Ishikawa (cell line): ENCODE measurements around the gene PYGO1.
A peak's percentile ranks its signal among the peaks of the same experiment; 100 is the strongest.

Experiments used
- CEBPB ChIP-seq: IDR thresholded peaks from 2 replicates; pipeline ENCODE4 v1.6.1; 2012
- CREB1 ChIP-seq: IDR thresholded peaks from 2 replicates; pipeline ENCODE4 v1.6.1; 2012; ENCODE audit warnings: low read depth
- EGR1 ChIP-seq: IDR thresholded peaks from 2 replicates; pipeline ENCODE4 v1.6.1; 2012
- EP300 ChIP-seq: IDR thresholded peaks from 2 replicates; pipeline ENCODE4 v1.6.1; 2012; ENCODE audit warnings: borderline replicate concordance
- FOXM1 ChIP-seq: IDR thresholded peaks from 2 replicates; pipeline ENCODE4 v1.6.1; 2012; ENCODE audit warnings: low read depth, borderline replicate concordance
- NFIC ChIP-seq: IDR thresholded peaks from 2 replicates; pipeline ENCODE4 v1.6.1; 2012
- TAF1 ChIP-seq: IDR thresholded peaks from 2 replicates; pipeline ENCODE4 v1.6.1; 2012; ENCODE audit warnings: low read depth, mild to moderate bottlenecking
- TCF12 ChIP-seq: IDR thresholded peaks from 2 replicates; pipeline ENCODE4 v1.6.1; 2012; ENCODE audit warnings: low read depth
- TEAD4 ChIP-seq: IDR thresholded peaks from 2 replicates; pipeline ENCODE4 v1.6.1; 2012
- YY1 ChIP-seq: IDR thresholded peaks from 2 replicates; pipeline ENCODE4 v1.6.1; 2012; ENCODE audit warnings: low read depth
- ZBTB7A ChIP-seq: IDR thresholded peaks from 2 replicates; pipeline ENCODE4 v1.6.1; 2012; ENCODE audit warnings: low read depth
- TF ChIP-seq, protein P1 (sequence below): IDR thresholded peaks from 2 replicates; pipeline ENCODE4 v1.6.1; 2012
- TF ChIP-seq, protein P2 (sequence below): IDR thresholded peaks from 2 replicates; pipeline ENCODE4 v1.6.1; 2012
- TF ChIP-seq, protein P3 (sequence below): IDR thresholded peaks from 2 replicates; pipeline ENCODE4 v1.6.1; 2012; ENCODE audit warnings: low read depth, mild to moderate bottlenecking

PYGO1 gene

DNA sequence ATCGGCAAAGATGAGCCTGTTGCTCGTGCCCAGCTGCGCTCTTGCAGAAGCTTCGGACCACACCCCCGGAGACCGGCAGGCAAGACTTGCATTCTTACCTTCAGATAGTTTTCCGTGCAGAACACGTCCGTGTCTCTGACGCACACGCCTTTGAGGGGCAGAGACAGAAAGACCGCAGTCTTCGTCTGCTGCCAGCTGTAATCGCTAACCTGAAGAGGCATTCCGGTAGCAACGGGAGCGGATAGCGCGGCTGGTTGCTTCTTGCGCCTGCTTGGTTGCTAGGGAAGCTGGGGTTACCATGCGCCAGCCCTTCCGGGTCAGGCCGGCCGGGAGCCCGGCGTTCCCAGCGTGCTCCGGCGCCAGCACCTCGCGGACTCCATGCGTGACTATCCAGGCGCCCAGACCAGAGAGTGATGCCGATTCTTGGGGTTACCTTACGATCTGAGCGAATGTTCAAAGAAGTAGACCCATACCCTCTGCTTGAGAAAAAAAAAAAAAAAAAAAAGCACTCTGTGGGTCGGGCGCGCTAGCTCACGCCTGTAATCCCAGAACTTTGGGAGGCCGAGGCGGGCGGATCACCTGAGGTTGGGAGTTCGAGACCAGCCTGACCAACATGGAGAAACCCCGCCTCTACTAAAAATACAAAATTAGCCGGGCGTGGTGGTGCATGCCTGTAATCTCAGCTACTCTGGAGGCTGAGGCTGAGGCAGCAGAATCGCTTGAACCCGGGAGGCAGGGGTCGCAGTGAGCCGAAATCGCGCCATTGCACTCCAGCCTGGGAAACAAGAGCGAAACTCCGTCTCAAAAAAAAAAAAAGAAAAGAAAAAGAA, 89.8 kb downstream of the PYGO1 start:
- TF ChIP-seq, protein P1, sequence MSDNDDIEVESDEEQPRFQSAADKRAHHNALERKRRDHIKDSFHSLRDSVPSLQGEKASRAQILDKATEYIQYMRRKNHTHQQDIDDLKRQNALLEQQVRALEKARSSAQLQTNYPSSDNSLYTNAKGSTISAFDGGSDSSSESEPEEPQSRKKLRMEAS: peak; percentile 91
- TF ChIP-seq YY1 (peak; percentile 70), EGR1 (peak; percentile 15; the same call in 1 of the 2 replicates), TAF1 (peak; percentile 57; the same call in 1 of the 2 replicates), TEAD4 (peak; percentile 44), TCF12 (0 out of 2 replicates have a peak, but pooled peaks have one; percentile 24)

DNA sequence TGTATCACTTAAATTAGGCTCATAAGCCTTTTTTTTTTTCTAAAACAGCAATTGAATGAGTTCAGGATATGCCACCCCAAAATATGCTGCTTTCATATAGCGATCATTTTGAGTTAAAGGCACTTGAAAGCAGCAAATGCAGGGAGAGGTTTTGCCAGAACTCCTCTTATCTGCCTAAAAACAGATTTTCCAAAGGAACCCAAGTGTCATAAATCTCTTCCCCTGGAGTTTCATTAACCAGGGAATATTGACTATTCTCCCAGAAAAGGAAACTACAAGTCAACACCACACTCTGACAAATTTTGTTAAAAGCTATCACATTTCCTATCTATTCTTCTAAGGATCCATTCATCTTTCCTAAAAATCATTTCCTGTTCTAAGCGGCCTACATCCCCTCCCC, 91.4 kb downstream of the PYGO1 start:
- TF ChIP-seq ZBTB7A (no peak), FOXM1 (no peak)
- TF ChIP-seq, protein P2, sequence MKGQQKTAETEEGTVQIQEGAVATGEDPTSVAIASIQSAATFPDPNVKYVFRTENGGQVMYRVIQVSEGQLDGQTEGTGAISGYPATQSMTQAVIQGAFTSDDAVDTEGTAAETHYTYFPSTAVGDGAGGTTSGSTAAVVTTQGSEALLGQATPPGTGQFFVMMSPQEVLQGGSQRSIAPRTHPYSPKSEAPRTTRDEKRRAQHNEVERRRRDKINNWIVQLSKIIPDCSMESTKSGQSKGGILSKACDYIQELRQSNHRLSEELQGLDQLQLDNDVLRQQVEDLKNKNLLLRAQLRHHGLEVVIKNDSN: no peak

DNA sequence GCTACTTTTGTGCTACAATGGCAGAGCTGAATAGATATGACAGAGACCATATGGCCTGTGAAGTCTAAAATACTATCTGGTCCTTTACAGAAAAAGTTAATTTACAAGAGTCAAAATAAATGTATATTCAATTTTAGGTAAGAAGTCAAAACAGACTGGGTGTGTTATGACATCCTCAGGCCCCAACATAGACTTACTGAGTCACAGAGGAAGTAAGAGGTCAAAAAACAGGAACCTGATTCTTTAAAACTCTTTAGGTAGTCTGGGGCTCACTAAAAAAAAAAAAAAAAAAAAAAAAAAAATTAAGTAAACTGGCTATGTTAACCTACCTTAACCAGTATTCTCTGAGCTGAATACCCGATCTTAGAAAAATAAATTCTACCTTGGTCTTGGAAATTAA, 93.2 kb downstream of the PYGO1 start:
- TF ChIP-seq EP300 (no peak), FOXM1 (no peak), NFIC (no peak), YY1 (no peak), ZBTB7A (no peak), EGR1 (no peak), TEAD4 (no peak), CREB1 (no peak), CEBPB (no peak)
- TF ChIP-seq, protein P1: no peak
- TF ChIP-seq, protein P3, sequence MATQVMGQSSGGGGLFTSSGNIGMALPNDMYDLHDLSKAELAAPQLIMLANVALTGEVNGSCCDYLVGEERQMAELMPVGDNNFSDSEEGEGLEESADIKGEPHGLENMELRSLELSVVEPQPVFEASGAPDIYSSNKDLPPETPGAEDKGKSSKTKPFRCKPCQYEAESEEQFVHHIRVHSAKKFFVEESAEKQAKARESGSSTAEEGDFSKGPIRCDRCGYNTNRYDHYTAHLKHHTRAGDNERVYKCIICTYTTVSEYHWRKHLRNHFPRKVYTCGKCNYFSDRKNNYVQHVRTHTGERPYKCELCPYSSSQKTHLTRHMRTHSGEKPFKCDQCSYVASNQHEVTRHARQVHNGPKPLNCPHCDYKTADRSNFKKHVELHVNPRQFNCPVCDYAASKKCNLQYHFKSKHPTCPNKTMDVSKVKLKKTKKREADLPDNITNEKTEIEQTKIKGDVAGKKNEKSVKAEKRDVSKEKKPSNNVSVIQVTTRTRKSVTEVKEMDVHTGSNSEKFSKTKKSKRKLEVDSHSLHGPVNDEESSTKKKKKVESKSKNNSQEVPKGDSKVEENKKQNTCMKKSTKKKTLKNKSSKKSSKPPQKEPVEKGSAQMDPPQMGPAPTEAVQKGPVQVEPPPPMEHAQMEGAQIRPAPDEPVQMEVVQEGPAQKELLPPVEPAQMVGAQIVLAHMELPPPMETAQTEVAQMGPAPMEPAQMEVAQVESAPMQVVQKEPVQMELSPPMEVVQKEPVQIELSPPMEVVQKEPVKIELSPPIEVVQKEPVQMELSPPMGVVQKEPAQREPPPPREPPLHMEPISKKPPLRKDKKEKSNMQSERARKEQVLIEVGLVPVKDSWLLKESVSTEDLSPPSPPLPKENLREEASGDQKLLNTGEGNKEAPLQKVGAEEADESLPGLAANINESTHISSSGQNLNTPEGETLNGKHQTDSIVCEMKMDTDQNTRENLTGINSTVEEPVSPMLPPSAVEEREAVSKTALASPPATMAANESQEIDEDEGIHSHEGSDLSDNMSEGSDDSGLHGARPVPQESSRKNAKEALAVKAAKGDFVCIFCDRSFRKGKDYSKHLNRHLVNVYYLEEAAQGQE: no peak
